OCI-LY7 (cell line): Measurements from ENCODE around the gene ARHGEF16. TPM values are rescaled to one million over a fixed set of nuclear protein-coding genes. Genes with fewer than 3 reads are reported as not detected.

ENCODE experiments used
- BruUV-seq: library from RNA; stranded (reverse); fragments of 400-500 nt; replicated peaks from 2 replicates; lab custom pipeline; 2021; lab: Mats Ljungman, UMichigan
- CTCF ChIA-PET: fragments of 300-600 bp; sonication (Branson Sonifier 250); formaldehyde crosslinking; loops from one replicate; lab custom pipeline; 2022; ENCODE audit warnings: antibody characterized with exemption; ENCODE audit not compliant: unreplicated experiment; lab: Charles Lee
- POLR2A ChIA-PET: fragments of 300-600 bp; sonication (Branson Sonifier 250); formaldehyde crosslinking; loops from one replicate; lab custom pipeline; 2022; ENCODE audit warnings: antibody characterized with exemption; lab: Charles Lee
- DNase-seq: peaks from one replicate; pipeline ENCODE4 v3.0.0-alpha.2; 2015; ENCODE audit warnings: low spot score
- H2AFZ ChIP-seq: fragments of 200-600 bp; sonication (generic), shearing (Covaris generic); 2 replicates; pipeline ENCODE4 v1.6.1; 2014; ENCODE audit warnings: mild to moderate bottlenecking, antibody characterized with exemption, low read length, moderate library complexity
- H3K27ac ChIP-seq: fragments of 200-600 bp; sonication (generic); 2 replicates; pipeline ENCODE4 v1.5.1; 2014; ENCODE audit warnings: mixed run types, low read depth, mild to moderate bottlenecking, moderate library complexity, low read length, inconsistent platforms; ENCODE audit not compliant: poor library complexity, severe bottlenecking
- H3K36me3 ChIP-seq: fragments of 200-600 bp; sonication (generic); 2 replicates; pipeline ENCODE4 v1.6.1; 2014; ENCODE audit warnings: mild to moderate bottlenecking, antibody characterized with exemption, low read length, moderate library complexity, mixed read lengths; ENCODE audit not compliant: insufficient read depth
- H3K4me1 ChIP-seq: fragments of 200-600 bp; sonication (generic); 2 replicates; pipeline ENCODE4 v1.5.1; 2014; ENCODE audit warnings: mild to moderate bottlenecking, low read length; ENCODE audit not compliant: insufficient read depth, poor library complexity, severe bottlenecking
- H3K4me2 ChIP-seq: fragments of 200-600 bp; sonication (generic); 2 replicates; pipeline ENCODE4 v1.6.1; 2014; ENCODE audit warnings: mild to moderate bottlenecking, low read length
- H3K4me3 ChIP-seq: fragments of 200-600 bp; sonication (generic); 2 replicates; pipeline ENCODE4 v1.5.1; 2014; ENCODE audit warnings: mild to moderate bottlenecking, low read depth, low read length; ENCODE audit not compliant: poor library complexity, severe bottlenecking
- H3K79me2 ChIP-seq: fragments of 200-600 bp; sonication (generic); 2 replicates; pipeline ENCODE4 v1.6.1; 2016; ENCODE audit warnings: low read depth, mild to moderate bottlenecking, low read length, moderate library complexity, mixed read lengths; ENCODE audit not compliant: insufficient read depth
- H3K9me2 ChIP-seq: fragments of 200-600 bp; sonication (generic); 2 replicates; pipeline ENCODE4 v1.6.1; 2016; ENCODE audit warnings: mild to moderate bottlenecking, low read length, mixed read lengths; ENCODE audit not compliant: insufficient read depth
- H3K9me3 ChIP-seq: fragments of 200-600 bp; sonication (generic); 2 replicates; pipeline ENCODE4 v1.6.1; 2014; ENCODE audit warnings: mild to moderate bottlenecking, mixed run types, low read length, mixed read lengths
- H4K20me1 ChIP-seq: fragments of 200-600 bp; sonication (generic); 2 replicates; pipeline ENCODE4 v1.6.1; 2014; ENCODE audit warnings: mild to moderate bottlenecking, antibody characterized with exemption, low read length, moderate library complexity, mixed read lengths; ENCODE audit not compliant: insufficient read depth
- CTCF ChIP-seq: fragments of 200-600 bp; sonication (generic); conservative IDR thresholded peaks from 2 replicates; pipeline ENCODE4 v1.5.1; 2014; ENCODE audit warnings: mild to moderate bottlenecking, antibody characterized with exemption, low read length, moderate library complexity, mixed read lengths
- EZH2phosphoT487 ChIP-seq: fragments of 200-600 bp; sonication (generic); IDR thresholded peaks from 2 replicates; pipeline ENCODE4 v1.6.1; 2018; ENCODE audit warnings: low read depth, borderline replicate concordance, mild to moderate bottlenecking, mixed run types, antibody characterized with exemption, low read length, moderate library complexity, mixed read lengths
- intact Hi-C: fragments of 100-400 bp; cut with micrococcal nuclease; formaldehyde crosslinking; loops from one replicate; pipeline ENCODE4 v1.10.0; 2022; ENCODE audit not compliant: unreplicated experiment
- total RNA-seq, 2 experiments: library from RNA; depleted of rRNA in 1 of 2; stranded (reverse); fragments of >200 nt in 1 of 2; shearing (Covaris generic) in 1 of 2; gene quantifications; 2 replicates each; pipeline ENCODE4 v1.2.3, GENCODE V29; 2014 to 2022

Gene ARHGEF16
- total RNA-seq, 2 experiments from 2014 or later, result not detected

DNA sequence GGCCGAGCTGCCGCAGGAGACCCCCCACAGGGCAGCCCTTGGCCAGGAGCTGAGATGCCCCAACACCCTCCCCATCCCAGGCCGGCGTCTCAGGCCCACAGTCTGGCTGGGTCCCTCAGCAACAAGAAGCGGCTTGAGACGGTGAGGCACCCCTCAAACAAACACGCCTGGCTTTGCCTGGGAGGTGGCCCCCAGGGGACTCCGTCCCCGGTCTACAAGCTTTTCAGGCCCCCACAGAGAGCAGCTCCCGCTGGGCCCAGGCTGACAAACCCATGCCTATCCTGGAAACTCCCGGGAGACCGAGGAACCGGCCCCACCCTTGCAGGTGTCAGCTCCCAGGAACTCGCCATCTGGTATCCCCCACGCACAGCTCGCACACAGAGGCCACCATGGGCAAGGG lies 67.0 kb downstream of the ARHGEF16 start:
- POLR2A ChIA-PET, result no interaction called here
- H3K9me2 ChIP-seq, result no peaks in the 10 kb centered on the region
- no peak overlapping the region for H3K4me3 ChIP-seq
- intact Hi-C loops, result no loop called here
- TF ChIP-seq EZH2phosphoT487 (no peak), CTCF (no peak)
- H3K27ac ChIP-seq, result no peak overlapping the region
- no peak overlapping the region for H2AFZ ChIP-seq
- no peaks in the 10 kb centered on the region for H3K9me3 ChIP-seq
- H3K4me2 ChIP-seq, result no peak overlapping the region
- no peaks in the 10 kb centered on the region for H4K20me1 ChIP-seq
- CTCF ChIA-PET, result no interaction called here
- no TSS peak for BruUV-seq
- no peaks in the 10 kb centered on the region for H3K79me2 ChIP-seq
- no peak for DNase-seq
- H3K4me1 ChIP-seq, result no peaks in the 10 kb centered on the region
- H3K36me3 ChIP-seq, result no peaks in the 10 kb centered on the region

- no peak for DNase-seq
- Histone ChIP-seq H3K9me3 (no peaks in the 10 kb centered on the region), H4K20me1 (no peaks in the 10 kb centered on the region), H3K27ac (no peak overlapping the region), H3K79me2 (no peaks in the 10 kb centered on the region), H3K4me1 (no peaks in the 10 kb centered on the region), H3K4me2 (no peak overlapping the region), H3K4me3 (no peak overlapping the region), H3K36me3 (no peaks in the 10 kb centered on the region), H3K9me2 (no peaks in the 10 kb centered on the region), H2AFZ (no peak overlapping the region)
- no TSS peak for BruUV-seq
- intact Hi-C loops, result no loop called here
- no peak for TF ChIP-seq EZH2phosphoT487
- TF ChIP-seq CTCF, result no peak
- POLR2A ChIA-PET, result no interaction called here
- CTCF ChIA-PET, result no interaction called here
Observed at GRCh38 chr1:3522112-3522511, 67.6 kb downstream of the ARHGEF16 start.

- no peak for TF ChIP-seq CTCF
- no TSS peak for BruUV-seq
Observed at GRCh38 chr1:3522564-3523265, 68.2 kb downstream of the ARHGEF16 start.

More at GRCh38 chr1:3522564-3523265, 68.2 kb downstream of the ARHGEF16 start:
- Histone ChIP-seq H3K4me1 (no peaks in the 10 kb centered on the region), H3K9me2 (no peaks in the 10 kb centered on the region), H3K9me3 (no peaks in the 10 kb centered on the region), H4K20me1 (no peaks in the 10 kb centered on the region), H3K27ac (no peak overlapping the region), H3K79me2 (no peaks in the 10 kb centered on the region), H2AFZ (no peak overlapping the region), H3K4me2 (no peak overlapping the region), H3K4me3 (no peak overlapping the region), H3K36me3 (no peaks in the 10 kb centered on the region)
- CTCF ChIA-PET, result no interaction called here
- no peak for DNase-seq
- POLR2A ChIA-PET, result no interaction called here
- intact Hi-C loops, result no loop called here
